Mucosa of descending colon (tissue), 3 donors: ENCODE data around the gene HDLBP. TPM values are rescaled to one million over a fixed set of nuclear protein-coding genes. Genes with fewer than 3 reads are reported as not detected.
A peak's percentile ranks its signal among the peaks of the same experiment; 100 is the strongest.

ENCODE experiments used
- ATAC-seq: fragments of 200-7000 bp; cut with Tn5 transposase; one replicate; pipeline ENCODE4 v1.9.1; 2020; ENCODE audit warnings: mild to moderate bottlenecking, moderate library complexity
- DNase-seq, 3 donors: peaks; one replicate each; pipeline ENCODE4 v3.0.0-alpha.2; 2020
- H3K36me3 ChIP-seq: fragments of 200-600 bp; one replicate; pipeline ENCODE4 v1.8.0; 2021; ENCODE audit warnings: low read depth, mild to moderate bottlenecking
- H3K4me1 ChIP-seq: fragments of 200-600 bp; one replicate; pipeline ENCODE4 v1.8.0; 2021; ENCODE audit warnings: low read depth, mild to moderate bottlenecking
- H3K4me3 ChIP-seq: fragments of 200-600 bp; one replicate; pipeline ENCODE4 v1.8.0; 2021; ENCODE audit warnings: mild to moderate bottlenecking
- H3K9me3 ChIP-seq: fragments of 200-600 bp; one replicate; pipeline ENCODE4 v1.8.0; 2021; ENCODE audit warnings: mild to moderate bottlenecking
- CTCF ChIP-seq: fragments of 200-600 bp; IDR thresholded peaks from one replicate; pipeline ENCODE4 v1.8.0; 2022; ENCODE audit warnings: antibody characterized with exemption, mild to moderate bottlenecking
- intact Hi-C, 2 donors: fragments of 100-400 bp; cut with DNase I in 1 of 2; cut with micrococcal nuclease in 1 of 2; formaldehyde crosslinking; loops; one replicate each; pipeline versions ENCODE4 v1.11.0 to v1.11.1; 2022; cut with DNase I, micrococcal nuclease
- total RNA-seq, 3 donors: library from RNA; stranded (reverse); fragmentation: NEBNext Ultra II Directional in 2 of 3; extraction: Animal tissue kit (Norgen Biotek cat#: 25700) in 2 of 3; gene quantifications; one replicate each; pipeline versions ENCODE4 v1.2.1 to v1.2.4, GENCODE V29; 2021 to 2023
- donor health status: DM: no; HTN: no; CAD: no; lungs with moderate emphysema.
- donor health status: DM: no; HTN: no; CAD: no.
- donor health status: DM: no; HTN: yes; CAD: no.

HDLBP gene
- total RNA-seq, 3 donors from 2014 or later, result 363 to 417 (median 379) TPM

GRCh38 chr2:241307055-241307454 is 8.4 kb downstream of the HDLBP start:
- TF ChIP-seq CTCF, result no peak
- intact Hi-C loops, result no loop called here
- peaks cover 8% of the 10 kb centered on the region for H3K4me1 ChIP-seq

GRCh38 chr2:241304039-241304670 is 11.3 kb downstream of the HDLBP start:
- intact Hi-C loops, result no loop called here
- no peak for ATAC-seq
- no peaks in the 10 kb centered on the region for H3K9me3 ChIP-seq
- no peak for DNase-seq
- H3K4me3 ChIP-seq, result no peak overlapping the region
- TF ChIP-seq CTCF, result no peak
- H3K4me1 ChIP-seq, result no peaks in the 10 kb centered on the region
- H3K36me3 ChIP-seq, result no peaks in the 10 kb centered on the region

More at GRCh38 chr2:241307055-241307454, 8.4 kb downstream of the HDLBP start:
- DNase-seq, result no peak
- H3K9me3 ChIP-seq, result no peaks in the 10 kb centered on the region
- no peak for ATAC-seq
- no peak overlapping the region for H3K4me3 ChIP-seq
- no peaks in the 10 kb centered on the region for H3K36me3 ChIP-seq

GRCh38 chr2:241302759-241303651 is 12.5 kb downstream of the HDLBP start:
- intact Hi-C loops, result no loop called here
- no peak for DNase-seq
- H3K4me1 ChIP-seq, result no peaks in the 10 kb centered on the region

GRCh38 chr2:241302083-241302482 is 13.4 kb downstream of the HDLBP start:
- TF ChIP-seq CTCF, result no peak
- Histone ChIP-seq H3K4me3 (no peak overlapping the region), H3K9me3 (no peaks in the 10 kb centered on the region), H3K36me3 (no peaks in the 10 kb centered on the region), H3K4me1 (no peaks in the 10 kb centered on the region)
- ATAC-seq (no peak), DNase-seq (no peak)
- intact Hi-C loops, result no loop called here

More at GRCh38 chr2:241302759-241303651, 12.5 kb downstream of the HDLBP start:
- ATAC-seq, result no peak
- Histone ChIP-seq H3K36me3 (no peaks in the 10 kb centered on the region), H3K9me3 (no peaks in the 10 kb centered on the region), H3K4me3 (no peak overlapping the region)
- no peak for TF ChIP-seq CTCF

GRCh38 chr2:241300000-241300399 is 15.5 kb downstream of the HDLBP start:
- no peak for DNase-seq
- intact Hi-C loops, result no loop called here
- Histone ChIP-seq H3K36me3 (no peaks in the 10 kb centered on the region), H3K9me3 (no peaks in the 10 kb centered on the region), H3K4me1 (no peaks in the 10 kb centered on the region), H3K4me3 (no peak overlapping the region)
- peak; percentile 35 for ATAC-seq
- TF ChIP-seq CTCF, result no peak
